ENCODE data around the gene ZMYM4.
"Not testable (repeated sequence)": the region's sequence is repeated elsewhere in the genome, so short reads cannot be mapped to it uniquely, and the experiment has no call there.

Gene ZMYM4

DNA sequence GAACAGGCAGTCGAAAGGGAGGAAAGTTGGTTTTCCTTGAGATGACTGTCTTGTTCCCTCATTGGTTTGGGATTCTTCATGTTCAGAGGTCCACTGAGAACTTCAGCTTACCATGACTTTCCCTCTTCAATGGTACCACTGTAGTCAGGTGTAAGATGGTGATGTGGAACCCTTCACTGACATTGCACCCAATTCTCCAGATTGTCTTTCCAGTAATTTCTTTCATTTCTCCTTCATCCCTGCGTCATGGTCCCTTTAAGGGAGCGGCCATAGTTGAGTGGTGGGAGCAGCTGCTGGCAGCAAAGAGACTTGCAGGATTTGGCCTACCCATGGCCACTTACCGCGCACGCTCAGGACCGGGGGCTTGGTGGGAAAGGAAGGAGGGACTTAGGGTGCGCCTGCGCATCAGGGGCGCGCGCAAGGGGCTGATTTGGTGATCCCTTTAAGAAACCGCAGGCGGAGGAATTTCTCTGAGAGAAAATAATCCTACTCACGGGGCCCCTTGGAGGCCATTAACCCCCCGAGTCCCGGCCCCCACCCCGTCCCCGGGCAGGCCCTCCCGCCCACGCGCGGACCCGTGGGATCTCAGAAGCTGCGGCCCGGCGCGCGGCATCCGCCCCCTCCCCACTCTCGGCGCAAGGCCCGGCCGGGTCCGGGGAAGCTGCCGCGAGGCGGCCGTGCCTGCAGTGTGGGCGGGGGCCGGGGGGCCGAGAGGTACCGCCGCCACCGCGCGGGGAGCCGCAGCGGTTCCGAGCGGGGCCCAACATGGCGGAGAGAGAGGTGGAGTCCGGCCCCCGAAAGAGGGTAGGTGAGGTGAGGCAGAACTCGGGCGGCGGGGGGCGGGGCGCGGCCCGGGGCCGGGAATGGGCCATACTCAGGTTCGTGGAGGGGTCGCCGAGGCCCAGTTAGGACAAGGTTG, at the start of gene ZMYM4:
ZMYM4 (plus strand) TSS at position 428 of the 919 bp plus-strand sequence; CDS start at position 766, 338 bp downstream.
- in situ Hi-C loops (cut with HindIII; ENCODE audit: low pct_ligation_motif_present, low pct_unique_long_range_greater_than_20kb, low sequenced_read_pairs) = no loop called here
- DNase-seq = peak; percentile 96

DNA sequence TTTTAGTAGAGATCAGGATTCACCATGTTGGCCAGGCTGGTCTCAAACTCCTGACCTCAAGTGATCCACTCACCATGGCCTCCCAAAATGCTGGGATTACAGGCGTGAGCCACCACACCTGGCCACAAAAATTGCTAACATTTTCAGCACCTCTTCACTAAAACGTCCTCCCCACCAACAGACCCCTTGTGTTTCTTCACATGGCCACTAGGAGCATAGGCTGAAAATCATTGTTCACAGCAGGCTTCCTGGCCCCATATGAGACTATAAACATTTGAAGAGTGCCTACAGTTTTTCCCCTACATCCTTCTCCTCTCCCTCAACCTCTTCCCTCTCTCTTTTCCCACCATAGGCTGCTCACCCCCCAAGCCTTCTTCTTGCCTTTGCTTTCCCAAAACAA, 47.5 kb upstream of the ZMYM4 start:
- in situ Hi-C loops (cut with HindIII; ENCODE audit: low pct_ligation_motif_present, low pct_unique_long_range_greater_than_20kb, low sequenced_read_pairs) = no loop called here
- DNase-seq = peak; percentile 18

DNA sequence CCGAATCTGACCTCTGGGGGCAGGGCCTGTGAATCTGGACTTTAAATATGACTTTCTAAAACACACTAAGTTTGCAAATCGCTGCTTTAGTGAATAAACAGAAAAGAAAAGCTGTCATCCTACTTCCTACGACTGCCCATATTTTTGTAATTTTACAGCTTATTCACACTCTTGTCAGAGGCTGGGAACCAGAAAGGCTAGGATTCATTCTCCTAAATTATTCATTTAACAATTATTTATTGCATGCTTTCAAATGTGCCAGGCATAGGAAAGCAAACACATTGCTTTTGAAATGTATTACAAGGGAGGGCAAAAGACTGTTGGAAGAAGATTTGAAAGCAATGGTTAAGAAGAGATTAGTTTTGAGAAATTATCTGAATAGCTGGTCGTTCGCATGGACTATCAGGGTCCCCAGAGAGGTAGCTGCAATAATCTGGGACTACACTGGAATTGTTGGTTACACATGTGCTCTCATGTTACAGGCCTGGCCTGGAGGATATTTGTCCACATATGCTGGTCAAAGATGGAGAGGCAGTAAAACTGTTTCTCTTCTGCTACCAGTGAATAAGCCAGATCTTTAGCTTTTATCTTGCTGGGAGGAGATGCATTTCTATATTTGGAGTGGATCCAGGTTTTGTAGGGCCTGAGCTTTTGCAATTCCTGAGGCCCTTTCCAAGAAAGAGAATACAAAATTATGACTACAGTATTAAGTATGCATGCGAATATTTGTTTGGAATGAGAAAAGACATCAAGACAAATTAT, 46.0 kb upstream of the ZMYM4 start:
- in situ Hi-C loops (cut with HindIII; ENCODE audit: low pct_ligation_motif_present, low pct_unique_long_range_greater_than_20kb, low sequenced_read_pairs) = no loop called here
- no peak for DNase-seq

DNA sequence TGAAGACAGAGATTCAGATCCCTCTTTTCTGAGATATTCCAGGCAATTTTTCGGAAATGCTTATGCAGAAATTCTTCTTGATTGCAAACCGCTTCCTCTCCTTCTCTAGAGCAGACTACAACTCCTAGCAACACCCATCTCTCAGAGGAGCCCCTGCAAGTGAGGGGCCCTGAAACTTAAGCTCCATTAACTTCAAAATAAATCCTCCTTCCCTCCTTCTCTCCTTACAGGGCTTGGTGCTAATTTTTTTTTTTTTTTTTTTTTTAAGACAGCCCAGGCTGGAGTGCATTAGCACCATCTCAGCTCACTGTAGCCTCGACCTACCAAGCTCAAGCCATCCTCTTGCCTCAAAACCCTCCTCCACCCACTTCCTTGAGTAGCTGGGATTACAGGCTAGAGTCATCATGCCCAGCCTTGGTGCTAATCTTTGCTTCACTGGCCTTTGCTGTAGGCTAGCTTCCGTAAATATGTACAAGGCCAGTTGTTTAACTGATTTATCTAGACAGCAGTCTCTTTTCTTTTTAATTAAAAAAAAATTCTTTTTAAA, 45.4 kb upstream of the ZMYM4 start:
- in situ Hi-C loops (cut with HindIII; ENCODE audit: low pct_ligation_motif_present, low pct_unique_long_range_greater_than_20kb, low sequenced_read_pairs) = no loop called here
- DNase-seq = no peak

DNA sequence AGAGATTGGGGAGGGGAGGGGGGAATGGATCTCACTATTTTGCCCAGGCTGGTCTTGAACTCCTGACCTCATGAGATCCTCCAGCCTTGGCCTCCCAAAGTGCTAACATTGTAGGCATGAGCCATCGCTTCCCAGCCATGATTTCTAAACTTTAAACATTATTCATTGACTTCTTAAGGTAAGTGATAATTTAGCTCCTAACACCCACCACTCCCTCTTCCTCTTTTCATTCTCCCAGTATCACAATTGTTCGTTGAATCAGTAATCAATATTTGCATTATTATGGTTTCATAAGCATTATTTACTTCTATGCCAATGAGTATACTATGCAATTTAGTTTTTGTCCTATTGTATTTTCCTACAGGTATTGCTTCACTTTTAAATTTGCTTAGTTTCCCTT, 42.0 kb upstream of the ZMYM4 start:
- no peak for DNase-seq
- in situ Hi-C loops (cut with HindIII; ENCODE audit: low pct_ligation_motif_present, low pct_unique_long_range_greater_than_20kb, low sequenced_read_pairs) = no loop called here

DNA sequence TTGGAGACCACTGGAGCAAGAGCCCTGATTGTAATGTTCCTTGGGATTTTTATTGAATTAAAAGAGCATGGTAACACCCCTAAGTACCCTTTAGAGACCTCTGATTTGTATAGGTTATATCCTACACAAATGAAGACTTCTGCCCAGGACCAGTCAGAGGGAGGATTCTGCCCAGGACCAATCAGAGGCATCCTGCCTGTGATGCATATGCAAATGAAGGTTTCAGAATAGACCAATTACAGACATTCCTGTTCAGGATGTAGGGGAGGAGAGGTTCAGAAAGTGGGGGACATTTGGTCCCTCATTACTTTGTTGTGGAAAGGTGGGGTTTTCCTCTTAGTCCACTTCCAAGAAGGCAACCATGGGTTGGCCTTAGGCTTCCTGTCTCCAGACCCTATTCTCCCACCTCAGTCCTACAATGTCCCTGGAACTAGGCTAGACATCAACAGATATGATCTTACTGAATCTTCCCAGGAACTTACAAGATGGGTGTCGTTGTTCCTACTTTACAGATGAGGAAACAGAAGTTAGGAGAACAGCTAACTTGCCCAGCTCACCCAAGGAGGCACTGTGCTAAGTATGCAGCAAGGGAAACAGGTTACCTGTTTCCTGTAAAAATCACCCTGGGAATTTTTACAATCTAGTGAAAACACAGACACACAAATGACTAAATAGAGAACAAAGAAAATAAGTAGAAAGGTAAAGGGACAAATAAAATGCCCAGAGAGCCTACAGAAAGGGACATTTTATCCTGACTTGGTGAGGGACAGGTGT, 38.7 kb upstream of the ZMYM4 start:
- in situ Hi-C loops (cut with HindIII; ENCODE audit: low pct_ligation_motif_present, low pct_unique_long_range_greater_than_20kb, low sequenced_read_pairs) = no loop called here

DNA sequence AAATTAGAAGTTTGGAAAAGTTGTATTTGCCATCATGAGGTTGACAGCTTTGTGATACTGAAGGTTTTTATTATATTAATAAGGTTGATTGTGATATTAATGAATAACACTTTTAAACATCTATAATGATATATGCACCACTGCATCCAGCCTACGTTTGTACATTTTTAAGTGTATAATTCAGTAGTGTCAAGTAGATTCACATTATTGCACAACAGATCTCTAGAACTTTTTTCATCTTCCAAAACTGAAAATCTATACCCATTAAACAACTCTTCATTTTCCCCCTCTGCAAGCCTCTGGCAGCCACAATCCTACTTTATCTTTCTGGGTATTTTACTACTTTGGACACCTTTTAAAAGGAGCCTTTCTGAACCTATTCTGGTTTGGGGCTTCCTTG, 37.2 kb upstream of the ZMYM4 start:
- in situ Hi-C loops (cut with HindIII; ENCODE audit: low pct_ligation_motif_present, low pct_unique_long_range_greater_than_20kb, low sequenced_read_pairs) = no loop called here
- no peak for DNase-seq

More for the DNA sequence above, 38.7 kb upstream of the ZMYM4 start:
- DNase-seq = no peak

DNA sequence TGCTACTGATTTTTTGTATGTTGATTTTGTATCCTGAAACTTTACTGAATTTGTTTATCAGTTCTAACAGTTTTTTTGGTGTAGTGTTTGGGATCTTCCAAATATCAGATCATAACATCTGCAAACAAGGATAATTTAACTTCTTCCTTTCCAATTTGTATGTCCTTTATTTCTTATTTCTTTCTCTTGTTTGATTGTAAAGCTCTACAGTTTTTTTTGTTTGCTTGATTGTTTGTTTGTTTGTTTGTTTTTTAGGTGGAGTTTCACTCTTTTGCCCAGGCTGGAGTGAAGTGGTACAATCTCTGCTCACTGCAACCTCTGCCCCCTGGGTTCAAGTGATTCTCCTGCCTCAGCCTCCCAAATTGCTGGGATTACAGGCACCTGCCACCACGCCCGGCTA, 31.7 kb upstream of the ZMYM4 start:
- DNase-seq; in situ Hi-C loops (cut with HindIII; ENCODE audit: low pct_ligation_motif_present, low pct_unique_long_range_greater_than_20kb, low sequenced_read_pairs): not testable (repeated sequence)

DNA sequence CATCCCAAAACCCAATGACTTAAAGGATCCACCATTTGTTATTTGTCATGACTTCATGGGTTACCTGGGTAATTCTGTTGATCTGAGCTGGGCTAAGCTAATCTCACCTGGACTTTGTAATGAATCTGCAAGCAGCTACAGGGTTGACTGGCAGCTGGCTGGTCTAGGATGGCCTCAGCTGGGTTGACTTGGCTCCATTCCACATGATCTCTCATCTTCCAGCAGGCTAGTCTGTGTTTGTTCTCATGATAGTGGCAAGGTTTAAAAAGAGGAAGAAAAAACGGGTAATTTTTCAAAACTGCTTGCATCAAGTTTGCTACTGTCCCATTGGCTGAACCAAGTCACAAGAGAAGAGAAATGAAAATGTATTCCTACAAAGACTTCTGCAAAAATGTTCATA, 24.8 kb upstream of the ZMYM4 start:
- in situ Hi-C loops (cut with HindIII; ENCODE audit: low pct_ligation_motif_present, low pct_unique_long_range_greater_than_20kb, low sequenced_read_pairs) = no loop called here
- DNase-seq = no peak

DNA sequence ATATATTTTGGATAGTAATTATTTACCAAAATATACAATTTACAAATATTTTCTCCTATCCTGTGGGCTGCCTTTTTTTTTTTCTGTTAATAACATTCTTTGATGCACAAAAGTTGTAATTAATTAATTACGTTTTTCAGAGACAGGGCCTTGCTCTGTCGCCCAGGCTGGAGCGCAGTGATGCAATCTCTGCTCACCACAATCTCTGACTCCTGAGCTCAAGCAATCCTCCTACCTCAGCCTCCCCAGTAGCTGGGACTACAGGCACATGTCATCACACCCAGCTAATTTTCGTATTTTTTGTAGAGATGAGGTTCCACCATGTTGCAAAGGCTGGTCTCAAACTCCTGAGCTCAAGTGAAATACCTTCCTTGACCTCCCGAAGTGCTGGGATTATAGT, 21.3 kb upstream of the ZMYM4 start:
- in situ Hi-C loops (cut with HindIII; ENCODE audit: low pct_ligation_motif_present, low pct_unique_long_range_greater_than_20kb, low sequenced_read_pairs) = no loop called here
- no peak for DNase-seq

DNA sequence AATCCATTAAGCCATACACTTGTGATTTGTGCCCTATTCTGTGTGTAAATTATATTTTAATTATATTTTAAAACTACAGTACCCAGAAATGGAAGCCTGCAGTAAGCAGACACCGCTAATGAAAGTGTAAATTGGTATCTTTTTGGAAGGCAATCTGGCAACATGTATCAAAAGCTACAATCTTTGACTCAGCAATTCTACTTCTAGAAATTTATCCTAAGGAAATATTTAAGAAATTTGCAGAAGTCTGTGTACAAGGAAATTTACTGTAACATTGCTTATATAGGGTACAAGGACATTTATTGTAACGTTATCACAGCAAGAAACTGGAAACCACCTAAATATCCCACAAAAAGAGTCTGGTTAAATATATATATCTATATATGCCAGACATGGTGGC, 14.6 kb upstream of the ZMYM4 start:
- in situ Hi-C loops (cut with HindIII; ENCODE audit: low pct_ligation_motif_present, low pct_unique_long_range_greater_than_20kb, low sequenced_read_pairs) = no loop called here
- no peak for DNase-seq

DNA sequence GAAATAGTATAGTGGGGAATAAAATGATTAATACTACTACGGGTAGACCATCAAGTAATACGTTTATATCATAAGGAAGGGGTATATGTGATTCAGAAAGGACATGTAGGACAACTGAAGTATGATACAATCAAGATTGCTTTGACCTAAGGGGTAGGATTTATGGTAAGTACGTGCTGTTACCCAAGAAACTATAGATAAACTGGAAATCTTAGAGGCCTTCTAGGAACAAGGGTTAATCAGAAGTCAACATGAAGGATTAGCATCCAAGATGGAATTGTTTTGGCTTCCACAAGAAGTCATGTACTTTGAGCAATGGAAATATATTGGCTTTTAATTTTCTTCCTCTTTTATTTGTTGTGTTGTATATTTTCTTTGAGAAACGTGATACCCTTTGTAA, 13.2 kb upstream of the ZMYM4 start:
- DNase-seq = no peak
- in situ Hi-C loops (cut with HindIII; ENCODE audit: low pct_ligation_motif_present, low pct_unique_long_range_greater_than_20kb, low sequenced_read_pairs) = no loop called here

DNA sequence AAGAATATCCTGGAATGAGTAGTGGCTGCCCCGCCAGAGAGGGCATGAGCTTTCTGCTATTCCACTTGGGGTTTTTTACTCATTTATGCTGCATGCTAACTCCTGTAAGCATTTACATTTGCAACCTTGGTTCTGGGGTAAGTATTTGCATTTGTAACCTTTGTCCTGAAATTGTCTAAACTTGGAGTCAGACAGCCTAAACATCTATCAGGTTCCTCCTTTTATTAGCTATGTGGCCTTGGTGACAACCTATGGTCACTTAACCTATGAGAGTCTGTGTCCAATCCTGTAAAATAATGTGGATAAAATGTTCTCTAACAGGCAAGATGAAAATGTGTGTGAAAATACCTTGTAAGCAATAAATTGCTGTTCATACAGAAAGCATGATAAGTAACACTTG, 8.9 kb upstream of the ZMYM4 start:
- DNase-seq = no peak
- in situ Hi-C loops (cut with HindIII; ENCODE audit: low pct_ligation_motif_present, low pct_unique_long_range_greater_than_20kb, low sequenced_read_pairs) = no loop called here

DNA sequence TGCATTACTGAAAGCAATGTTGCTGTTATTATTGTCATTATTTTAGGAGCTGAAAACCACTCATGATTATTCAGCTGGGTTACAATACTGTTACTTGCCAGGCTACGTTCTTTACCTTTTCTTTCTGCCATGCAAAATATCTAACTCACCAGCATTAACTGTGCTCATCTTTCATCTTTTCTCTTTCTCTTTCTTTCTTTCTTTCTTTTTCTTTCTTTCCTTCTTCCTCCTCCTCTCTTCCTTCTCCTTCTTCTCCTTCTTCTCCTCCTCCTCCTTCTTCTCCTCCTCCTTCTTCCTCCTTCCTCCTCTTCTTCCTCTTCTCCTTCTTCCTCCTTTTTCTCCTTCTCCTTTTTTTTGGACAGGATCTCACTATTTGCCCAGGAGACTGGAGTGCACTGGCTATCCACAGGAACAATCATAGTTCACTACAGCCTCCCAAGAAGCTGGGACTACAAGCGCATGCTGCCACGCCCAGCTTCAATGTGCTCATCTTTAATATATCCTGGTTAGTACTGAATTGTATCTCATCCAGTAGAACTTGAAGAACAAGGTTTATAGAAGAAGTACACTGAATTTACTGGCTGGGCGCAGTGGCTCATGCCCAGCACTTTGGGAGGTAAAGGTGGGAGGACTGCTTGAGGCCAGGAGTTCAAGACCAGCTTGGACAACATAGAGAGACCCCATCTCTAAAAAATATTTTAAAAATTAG, 6.9 kb upstream of the ZMYM4 start:
- DNase-seq = no peak
- in situ Hi-C loops (cut with HindIII; ENCODE audit: low pct_ligation_motif_present, low pct_unique_long_range_greater_than_20kb, low sequenced_read_pairs) = no loop called here

DNA sequence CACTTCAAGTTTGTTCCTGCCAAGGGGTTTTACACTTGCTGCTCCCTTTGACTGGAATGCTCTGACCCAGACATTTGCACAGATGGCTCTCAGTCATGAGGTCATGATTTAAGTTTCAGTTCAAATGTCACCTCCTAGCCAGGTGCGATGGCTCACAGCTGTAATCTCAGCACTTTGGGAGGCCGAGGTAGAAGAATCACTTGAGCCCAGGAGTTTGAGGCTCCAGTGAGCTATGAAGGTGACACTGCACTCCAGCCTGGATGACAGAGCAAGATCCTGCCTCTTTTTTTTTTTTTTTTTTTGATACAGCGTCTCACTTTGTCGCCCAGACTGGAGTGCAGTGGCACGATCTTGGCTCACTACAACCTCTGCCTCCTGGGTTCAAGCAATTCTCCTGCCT, 4.5 kb upstream of the ZMYM4 start:
- DNase-seq = no peak
- in situ Hi-C loops (cut with HindIII; ENCODE audit: low pct_ligation_motif_present, low pct_unique_long_range_greater_than_20kb, low sequenced_read_pairs) = no loop called here

DNA sequence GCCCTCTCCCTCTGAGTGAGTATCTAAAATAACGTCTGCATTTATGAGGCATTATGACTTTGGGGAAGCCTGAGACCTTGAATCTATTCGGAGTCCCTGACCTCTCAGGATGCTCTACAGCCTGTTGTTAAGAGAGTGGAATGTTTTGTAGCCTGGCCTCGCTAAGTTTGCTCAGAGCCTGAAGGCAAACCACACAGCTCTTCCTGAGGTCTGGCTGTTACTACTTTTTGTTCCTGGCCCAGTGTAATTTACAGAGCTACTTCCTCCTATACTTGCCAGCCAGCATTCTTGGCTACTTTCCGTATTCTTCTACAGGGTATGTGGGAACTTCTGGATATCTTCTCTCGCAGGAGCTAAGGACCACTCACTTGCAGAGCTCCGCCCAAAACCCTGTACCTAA, 3.6 kb upstream of the ZMYM4 start:
- DNase-seq = peak; percentile 15
- in situ Hi-C loops (cut with HindIII; ENCODE audit: low pct_ligation_motif_present, low pct_unique_long_range_greater_than_20kb, low sequenced_read_pairs) = no loop called here

DNA sequence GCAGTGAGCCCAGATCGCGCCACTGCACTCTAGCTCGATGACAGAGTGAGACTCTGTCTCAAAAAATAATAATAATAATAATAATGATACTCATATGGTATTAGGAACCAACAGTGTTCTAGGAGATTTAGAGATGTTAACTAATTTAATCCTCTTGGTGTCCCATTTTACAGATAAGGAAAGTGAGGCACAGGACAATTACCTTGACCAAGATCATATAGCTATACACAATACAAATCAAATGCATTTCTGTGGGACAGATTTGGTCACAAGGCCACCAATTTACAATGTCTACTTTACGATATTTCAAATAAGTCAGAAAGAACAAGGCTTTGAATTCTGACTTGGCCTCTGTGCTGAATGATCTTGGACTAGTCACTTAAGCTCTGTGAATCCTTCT, 2.2 kb upstream of the ZMYM4 start:
- no peak for DNase-seq
- in situ Hi-C loops (cut with HindIII; ENCODE audit: low pct_ligation_motif_present, low pct_unique_long_range_greater_than_20kb, low sequenced_read_pairs) = no loop called here
